K562 (cell line): ENCODE results near the gene MYCL. TPM values are rescaled to one million over a fixed set of nuclear protein-coding genes. Genes with fewer than 3 reads are reported as not detected.
A peak's percentile ranks its signal among the peaks of the same experiment; 100 is the strongest.

Experiments used
- CBX2 ChIP-seq: fragments of 200-600 bp; sonication (generic); IDR thresholded peaks from one replicate; pipeline ENCODE4 v1.6.1; 2012; ENCODE audit warnings: mild to moderate bottlenecking, low read length, inconsistent platforms; ENCODE audit not compliant: insufficient read depth, poor library complexity, severe bottlenecking
- CCAR2 ChIP-seq: fragments of 200-400 bp; formaldehyde crosslinking; IDR thresholded peaks from 2 replicates; pipeline ENCODE4 v1.6.1; 2017; ENCODE audit warnings: mild to moderate bottlenecking, low read depth, low read length
- CREM ChIP-seq: IDR thresholded peaks from 2 replicates; pipeline ENCODE4 v1.6.1; 2014; ENCODE audit warnings: antibody characterized with exemption, low read depth
- E2F4 ChIP-seq: sonication (generic); formaldehyde crosslinking; IDR thresholded peaks from 2 replicates; pipeline ENCODE4 v1.8.0; 2022; ENCODE audit warnings: mild to moderate bottlenecking, low read depth, missing genetic modification reagents
- GABPB1 ChIP-seq: sonication (generic); formaldehyde crosslinking; IDR thresholded peaks from 2 replicates; pipeline ENCODE4 v1.8.0; 2022; ENCODE audit warnings: mild to moderate bottlenecking, missing genetic modification reagents
- HNRNPLL ChIP-seq: fragments of 200-400 bp; formaldehyde crosslinking; IDR thresholded peaks from 2 replicates; pipeline ENCODE4 v1.6.1; 2017; ENCODE audit warnings: low read length, low read depth, mild to moderate bottlenecking; ENCODE audit not compliant: poor library complexity, severe bottlenecking
- HNRNPUL1 ChIP-seq: fragments of 200-400 bp; formaldehyde crosslinking; IDR thresholded peaks from 2 replicates; pipeline ENCODE4 v1.6.1; 2017; ENCODE audit warnings: low read length
- HSF4 ChIP-seq: fragments of 250-450 bp; sonication (Bioruptor Pico); IDR thresholded peaks from 2 replicates; pipeline ENCODE4 v2.1.2; 2022; ENCODE audit warnings: mild to moderate bottlenecking, moderate library complexity, borderline replicate concordance
- KAT2B ChIP-seq: IDR thresholded peaks from one replicate; pipeline ENCODE4 v1.6.1; 2012; ENCODE audit warnings: low read depth, mild to moderate bottlenecking, control low read depth, inconsistent platforms, low read length, moderate library complexity
- NONO ChIP-seq, 2 experiments: fragments of 200-400 bp in 1 of 2; fragments of 450-650 bp in 1 of 2; formaldehyde crosslinking in 1 of 2; IDR thresholded peaks; 2 replicates each; pipeline ENCODE4 v1.6.1; 2017; ENCODE audit warnings: low read depth in 2 of 2, mild to moderate bottlenecking in 2 of 2, moderate library complexity in 2 of 2, low read length in 1 of 2
- PTRF ChIP-seq: fragments of 450-650 bp; IDR thresholded peaks from 2 replicates; pipeline ENCODE4 v1.6.1; 2016; ENCODE audit warnings: mild to moderate bottlenecking, missing genetic modification characterization, missing compliant biosample characterization
- RBFOX2 ChIP-seq: fragments of 200-400 bp; formaldehyde crosslinking; IDR thresholded peaks from 2 replicates; pipeline ENCODE4 v1.6.1; 2017; ENCODE audit warnings: low read depth, mild to moderate bottlenecking, low read length, moderate library complexity
- TSC22D4 ChIP-seq: fragments of 450-650 bp; IDR thresholded peaks from 2 replicates; pipeline ENCODE4 v1.6.1; 2016; ENCODE audit warnings: missing genetic modification characterization, missing biosample characterization, control low read depth
- ZNF12 ChIP-seq: sonication (generic); formaldehyde crosslinking; IDR thresholded peaks from 2 replicates; pipeline ENCODE4 v1.4.0; 2020; ENCODE audit warnings: mild to moderate bottlenecking, missing genetic modification reagents
- polyA plus RNA-seq, 8 experiments: library from polyadenylated mRNA; depleted of rRNA in 4 of 8; stranded (reverse) in 5 of 8; unstranded in 3 of 8; fragments of >200 nt; fragmentation: Nextera tagmentation in 2 of 8; fragmentation: Illumina TruSeq in 1 of 8; extraction: Ambion mirVana in 2 of 8; extraction: Trizol in 1 of 8; gene quantifications; 2 replicates each; pipeline versions ENCODE4 v1.2.1 to v1.2.3, GENCODE V29; 2011 to 2014; ENCODE audit warnings: inconsistent platforms in 1 of 8, missing spikeins in 1 of 8
- total RNA-seq, 7 experiments: library from RNA; depleted of rRNA in 6 of 7; stranded (reverse); fragments of >200 nt in 6 of 7; fragmentation: Illumina TruSeq in 2 of 7; extraction: Trizol in 2 of 7; gene quantifications; 2 replicates each; pipeline versions ENCODE4 v1.2.1 to v1.2.3, GENCODE V29; 2011 to 2021; ENCODE audit warnings: low replicate concordance in 1 of 7
- TF ChIP-seq, protein P1 (sequence below): sonication (generic); formaldehyde crosslinking; IDR thresholded peaks from 2 replicates; pipeline ENCODE4 v1.8.0; 2023; ENCODE audit warnings: mild to moderate bottlenecking, missing genetic modification reagents
- TF ChIP-seq, protein P2 (sequence below), 3 experiments: fragments of 200-800 bp in 1 of 3; fragments of 250-450 bp in 1 of 3; fragments of 450-650 bp in 1 of 3; sonication (Bioruptor Pico) in 1 of 3; sonication (Bioruptor generic) in 1 of 3; formaldehyde crosslinking in 1 of 3; IDR thresholded peaks; 2 replicates each; pipeline versions ENCODE4 v1.6.1 to v1.8.0; 2016 to 2022; ENCODE audit warnings: mild to moderate bottlenecking in 2 of 3, missing genetic modification characterization in 2 of 3, missing compliant biosample characterization in 1 of 3, moderate library complexity in 1 of 3

MYCL gene
- total and polyA plus RNA-seq, 9 of the 15 experiments (the other 6 are each of a cell fraction or from before 2014, with no cell fraction given) = 3.5 to 22.0 (median 12.8) TPM

DNA sequence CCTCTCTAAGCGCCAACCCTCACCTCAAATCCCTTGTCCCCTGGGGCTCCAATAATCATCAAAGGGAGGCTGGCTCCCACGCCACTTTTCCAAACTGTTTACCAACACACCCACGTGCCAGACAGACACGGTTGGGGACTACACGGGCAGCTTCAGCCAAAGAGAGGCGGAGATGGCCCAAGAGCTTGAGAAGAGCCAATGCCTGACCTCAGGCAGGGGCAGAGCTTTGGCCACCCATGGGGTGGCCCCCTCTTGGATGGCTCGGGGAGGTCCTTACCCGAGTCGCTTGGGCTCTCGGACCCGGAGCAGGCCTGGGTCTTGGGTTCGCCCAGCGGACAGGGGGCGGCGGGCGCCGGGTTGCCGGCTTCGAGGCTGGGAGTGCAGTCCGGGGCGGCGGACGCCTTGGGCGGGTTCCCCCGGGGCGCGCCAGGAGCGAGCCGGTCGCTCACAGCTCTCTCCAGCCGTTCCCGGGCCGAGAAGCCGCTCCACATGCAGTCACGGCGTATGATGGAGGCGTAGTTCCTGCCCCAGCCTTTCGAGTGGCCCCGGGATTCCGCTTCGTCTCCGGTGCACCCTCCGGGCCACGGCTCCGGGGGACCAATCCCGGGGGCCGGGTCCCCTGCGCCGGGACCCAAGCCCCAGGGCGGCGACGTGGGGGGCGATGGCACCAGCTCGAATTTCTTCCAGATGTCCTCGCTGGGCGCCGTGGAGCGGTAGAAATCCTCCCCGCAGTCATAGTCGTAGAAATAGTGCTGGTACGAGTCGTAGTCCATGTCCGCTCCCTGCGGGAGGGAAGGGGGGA, 854 bp downstream of the MYCL start (continued):
- TF ChIP-seq, protein P1, sequence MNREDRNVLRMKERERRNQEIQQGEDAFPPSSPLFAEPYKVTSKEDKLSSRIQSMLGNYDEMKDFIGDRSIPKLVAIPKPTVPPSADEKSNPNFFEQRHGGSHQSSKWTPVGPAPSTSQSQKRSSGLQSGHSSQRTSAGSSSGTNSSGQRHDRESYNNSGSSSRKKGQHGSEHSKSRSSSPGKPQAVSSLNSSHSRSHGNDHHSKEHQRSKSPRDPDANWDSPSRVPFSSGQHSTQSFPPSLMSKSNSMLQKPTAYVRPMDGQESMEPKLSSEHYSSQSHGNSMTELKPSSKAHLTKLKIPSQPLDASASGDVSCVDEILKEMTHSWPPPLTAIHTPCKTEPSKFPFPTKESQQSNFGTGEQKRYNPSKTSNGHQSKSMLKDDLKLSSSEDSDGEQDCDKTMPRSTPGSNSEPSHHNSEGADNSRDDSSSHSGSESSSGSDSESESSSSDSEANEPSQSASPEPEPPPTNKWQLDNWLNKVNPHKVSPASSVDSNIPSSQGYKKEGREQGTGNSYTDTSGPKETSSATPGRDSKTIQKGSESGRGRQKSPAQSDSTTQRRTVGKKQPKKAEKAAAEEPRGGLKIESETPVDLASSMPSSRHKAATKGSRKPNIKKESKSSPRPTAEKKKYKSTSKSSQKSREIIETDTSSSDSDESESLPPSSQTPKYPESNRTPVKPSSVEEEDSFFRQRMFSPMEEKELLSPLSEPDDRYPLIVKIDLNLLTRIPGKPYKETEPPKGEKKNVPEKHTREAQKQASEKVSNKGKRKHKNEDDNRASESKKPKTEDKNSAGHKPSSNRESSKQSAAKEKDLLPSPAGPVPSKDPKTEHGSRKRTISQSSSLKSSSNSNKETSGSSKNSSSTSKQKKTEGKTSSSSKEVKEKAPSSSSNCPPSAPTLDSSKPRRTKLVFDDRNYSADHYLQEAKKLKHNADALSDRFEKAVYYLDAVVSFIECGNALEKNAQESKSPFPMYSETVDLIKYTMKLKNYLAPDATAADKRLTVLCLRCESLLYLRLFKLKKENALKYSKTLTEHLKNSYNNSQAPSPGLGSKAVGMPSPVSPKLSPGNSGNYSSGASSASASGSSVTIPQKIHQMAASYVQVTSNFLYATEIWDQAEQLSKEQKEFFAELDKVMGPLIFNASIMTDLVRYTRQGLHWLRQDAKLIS = no peak
- TF ChIP-seq CBX2 (no peak), RBFOX2 (no peak), HNRNPUL1 (no peak), E2F4 (CRISPR knock-in tag) (no peak), ZNF12 (CRISPR knock-in tag) (no peak), KAT2B (no peak), TSC22D4 (tag) (no peak), NONO (IDR thresholded peaks at IDR 0.05; ENCODE audit: low read depth in 2 of 2, low read length in 1 of 2) (0 out of 4 replicates have a peak, but pooled peaks of 1 of the 2 experiments have one; percentile 71), CREM (no peak; the same call in 1 of the 2 replicates), GABPB1 (CRISPR knock-in tag) (no peak), HNRNPLL (peak; percentile 16), PTRF (tag) (no peak), HSF4 (CRISPR knock-in tag) (no peak), CCAR2 (no peak)
- TF ChIP-seq, protein P2, sequence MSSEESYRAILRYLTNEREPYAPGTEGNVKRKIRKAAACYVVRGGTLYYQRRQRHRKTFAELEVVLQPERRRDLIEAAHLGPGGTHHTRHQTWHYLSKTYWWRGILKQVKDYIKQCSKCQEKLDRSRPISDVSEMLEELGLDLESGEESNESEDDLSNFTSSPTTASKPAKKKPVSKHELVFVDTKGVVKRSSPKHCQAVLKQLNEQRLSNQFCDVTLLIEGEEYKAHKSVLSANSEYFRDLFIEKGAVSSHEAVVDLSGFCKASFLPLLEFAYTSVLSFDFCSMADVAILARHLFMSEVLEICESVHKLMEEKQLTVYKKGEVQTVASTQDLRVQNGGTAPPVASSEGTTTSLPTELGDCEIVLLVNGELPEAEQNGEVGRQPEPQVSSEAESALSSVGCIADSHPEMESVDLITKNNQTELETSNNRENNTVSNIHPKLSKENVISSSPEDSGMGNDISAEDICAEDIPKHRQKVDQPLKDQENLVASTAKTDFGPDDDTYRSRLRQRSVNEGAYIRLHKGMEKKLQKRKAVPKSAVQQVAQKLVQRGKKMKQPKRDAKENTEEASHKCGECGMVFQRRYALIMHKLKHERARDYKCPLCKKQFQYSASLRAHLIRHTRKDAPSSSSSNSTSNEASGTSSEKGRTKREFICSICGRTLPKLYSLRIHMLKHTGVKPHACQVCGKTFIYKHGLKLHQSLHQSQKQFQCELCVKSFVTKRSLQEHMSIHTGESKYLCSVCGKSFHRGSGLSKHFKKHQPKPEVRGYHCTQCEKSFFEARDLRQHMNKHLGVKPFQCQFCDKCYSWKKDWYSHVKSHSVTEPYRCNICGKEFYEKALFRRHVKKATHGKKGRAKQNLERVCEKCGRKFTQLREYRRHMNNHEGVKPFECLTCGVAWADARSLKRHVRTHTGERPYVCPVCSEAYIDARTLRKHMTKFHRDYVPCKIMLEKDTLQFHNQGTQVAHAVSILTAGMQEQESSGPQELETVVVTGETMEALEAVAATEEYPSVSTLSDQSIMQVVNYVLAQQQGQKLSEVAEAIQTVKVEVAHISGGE (CRISPR knock-in tag; IDR thresholded peaks at IDR 0.05) = no peak
